HG02885 (cell line): ENCODE measurements around the gene SUSD5.

Experiments used
- ATAC-seq: cut with Tn5 transposase; IDR thresholded peaks from one replicate; pipeline ENCODE4 v1.9.1; 2021; ENCODE audit warnings: mild to moderate bottlenecking; ENCODE audit not compliant: unreplicated experiment, poor library complexity

The SUSD5 gene

DNA sequence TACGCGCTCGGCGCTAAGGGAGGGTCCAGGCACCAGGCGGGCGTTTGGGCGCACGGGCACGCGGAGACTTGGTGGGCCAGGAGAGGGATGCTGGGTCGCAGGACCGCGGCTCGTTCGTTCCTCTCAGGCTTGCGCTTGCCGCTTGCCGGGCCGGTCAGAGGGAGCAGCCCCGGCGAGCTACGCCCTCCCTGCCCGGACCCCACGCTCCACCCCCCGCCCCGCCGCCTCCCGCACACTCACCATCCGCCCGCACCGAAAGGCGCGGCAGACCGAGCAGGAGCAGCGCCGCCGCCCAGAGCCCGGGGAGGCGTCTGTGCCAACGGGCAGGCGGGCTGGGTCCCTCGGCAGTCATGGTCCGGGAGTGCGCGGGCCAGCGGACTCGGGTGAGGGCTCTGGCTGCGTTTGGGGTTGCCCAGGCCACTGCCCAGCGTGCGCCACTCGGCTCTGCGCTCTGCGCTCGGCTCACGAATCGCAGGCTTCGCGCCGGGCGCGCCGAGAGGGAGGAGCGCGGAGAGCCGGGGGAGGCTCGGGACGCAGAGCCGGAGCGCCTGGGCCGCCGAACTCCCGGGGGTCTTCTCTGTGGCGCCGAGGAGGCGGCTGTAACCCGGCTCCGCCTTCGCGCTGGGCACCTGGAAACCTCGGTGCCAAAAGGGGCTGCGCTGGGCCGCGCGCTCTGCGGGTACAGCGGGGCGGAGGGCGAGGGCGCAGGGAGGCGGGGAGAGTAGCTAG, at the start of gene SUSD5:
TSS of gene SUSD5 (minus strand) at position 365 of the 729 bp plus-strand sequence. CDS start at position 352, 13 bp downstream.
- ATAC-seq: no peak

DNA sequence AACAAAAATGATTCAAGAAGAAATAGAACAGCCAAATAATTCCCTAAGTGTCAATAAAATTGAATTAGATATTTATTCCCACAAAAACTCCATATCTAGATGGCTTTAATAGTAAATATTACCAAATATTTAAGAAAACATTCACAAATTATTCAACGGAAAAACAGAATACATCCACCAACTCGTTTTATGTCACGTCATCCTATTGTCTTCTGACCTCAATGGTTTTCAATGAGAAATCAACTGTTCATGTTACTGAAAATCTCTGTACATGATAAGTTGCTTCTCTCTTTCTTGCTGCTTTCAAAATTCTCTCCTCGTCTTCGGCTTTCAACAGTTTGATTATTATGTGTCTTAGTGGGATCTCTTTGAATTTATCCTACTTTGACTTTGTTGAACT, 41.5 kb upstream of the SUSD5 start:
- no peak for ATAC-seq

DNA sequence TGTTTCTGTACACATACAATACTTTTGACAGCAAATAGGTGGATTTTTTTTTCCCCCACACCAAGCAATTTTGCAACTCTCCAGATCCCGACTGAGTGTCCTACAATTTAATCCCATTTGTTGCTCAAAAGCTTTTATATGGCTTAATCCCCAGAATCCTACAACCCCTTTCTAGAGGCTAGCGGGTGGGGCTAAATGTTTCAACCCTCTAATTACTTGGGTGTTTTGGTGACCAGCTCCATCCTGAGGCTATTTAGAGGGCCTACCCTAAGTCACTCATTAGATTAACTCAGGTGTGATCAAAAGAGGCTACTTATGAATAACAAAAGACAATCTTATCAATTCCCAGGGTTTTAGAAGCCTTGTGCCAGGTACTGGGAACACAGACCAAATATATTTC, 37.6 kb upstream of the SUSD5 start:
- ATAC-seq: no peak

DNA sequence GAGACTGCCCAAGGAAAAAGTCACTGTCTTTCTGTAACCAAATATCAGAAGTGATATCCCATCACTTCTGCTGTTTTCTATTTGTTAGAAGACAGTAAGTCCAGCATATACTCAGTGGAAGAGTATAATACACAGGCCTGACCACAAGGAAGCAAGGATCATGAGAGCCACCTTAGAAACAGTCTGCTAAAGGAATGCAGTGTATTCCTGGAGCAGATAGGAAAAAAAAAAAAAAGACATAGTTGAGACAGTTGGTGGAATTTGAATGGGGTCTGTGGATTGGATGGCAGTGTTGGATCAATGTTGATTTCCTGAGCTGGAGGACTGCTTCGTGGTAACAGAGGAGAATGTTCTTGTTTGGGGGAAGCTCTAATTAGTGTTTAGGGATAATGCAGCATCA, 32.1 kb upstream of the SUSD5 start:
- ATAC-seq: no peak

DNA sequence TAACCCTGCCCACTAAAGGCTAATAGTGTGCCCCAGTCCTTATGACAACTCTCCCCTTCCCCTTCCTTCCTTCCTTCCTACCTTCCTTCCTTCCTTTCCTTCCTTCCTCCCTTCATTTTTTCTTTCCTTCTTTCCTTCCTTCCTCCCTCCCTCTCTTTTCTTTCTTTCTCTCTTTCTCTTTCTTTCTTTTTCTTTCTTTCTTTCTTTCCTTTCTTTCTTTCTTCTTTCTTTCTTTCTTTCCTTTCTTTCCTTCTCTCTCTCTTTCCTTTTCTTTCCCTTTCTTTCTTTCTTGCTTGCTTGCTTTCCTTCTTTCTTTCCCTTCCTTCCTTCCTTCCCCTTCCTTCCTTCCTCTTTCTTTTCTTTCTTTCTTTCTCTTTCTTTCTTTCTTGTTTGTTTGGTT, 28.2 kb upstream of the SUSD5 start:
- ATAC-seq: no peak

DNA sequence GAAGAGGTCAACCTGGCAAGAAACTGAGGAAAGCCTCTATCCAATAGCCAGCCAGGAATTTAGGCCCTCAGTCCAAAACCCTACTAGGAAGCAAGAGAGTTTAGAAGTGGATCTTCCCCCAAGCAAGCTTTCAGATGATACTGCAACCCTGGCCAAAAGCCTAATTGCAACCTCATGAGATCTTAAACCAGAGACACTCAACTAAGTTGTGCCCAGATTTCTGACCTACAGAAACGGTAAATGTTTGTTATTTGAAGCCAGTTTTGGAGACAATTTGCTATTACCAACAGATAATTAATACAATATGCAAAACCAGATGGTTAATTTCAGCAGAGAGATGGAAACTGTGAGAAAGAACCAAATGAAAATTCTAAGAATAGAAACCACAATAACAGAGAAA, 21.7 kb upstream of the SUSD5 start:
- no peak for ATAC-seq

DNA sequence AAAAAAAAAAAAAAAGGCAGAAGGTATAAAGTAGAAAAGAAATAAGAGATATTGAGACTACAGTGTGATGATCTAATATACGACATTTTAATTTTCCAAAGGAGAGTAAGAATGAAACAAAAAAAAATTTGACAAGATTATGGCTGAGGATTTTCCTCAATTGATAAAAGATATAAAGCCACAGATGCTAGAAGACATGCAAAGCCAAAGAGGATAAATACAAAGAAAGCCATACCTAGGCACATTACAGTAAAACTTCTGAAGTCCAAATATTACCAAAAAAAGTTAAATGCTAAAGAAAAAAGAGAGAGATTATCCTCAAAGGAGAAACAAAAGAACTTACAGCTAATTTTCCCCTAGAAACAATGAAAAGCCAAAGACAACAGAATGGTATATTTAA, 20.3 kb upstream of the SUSD5 start:
- ATAC-seq: no peak

DNA sequence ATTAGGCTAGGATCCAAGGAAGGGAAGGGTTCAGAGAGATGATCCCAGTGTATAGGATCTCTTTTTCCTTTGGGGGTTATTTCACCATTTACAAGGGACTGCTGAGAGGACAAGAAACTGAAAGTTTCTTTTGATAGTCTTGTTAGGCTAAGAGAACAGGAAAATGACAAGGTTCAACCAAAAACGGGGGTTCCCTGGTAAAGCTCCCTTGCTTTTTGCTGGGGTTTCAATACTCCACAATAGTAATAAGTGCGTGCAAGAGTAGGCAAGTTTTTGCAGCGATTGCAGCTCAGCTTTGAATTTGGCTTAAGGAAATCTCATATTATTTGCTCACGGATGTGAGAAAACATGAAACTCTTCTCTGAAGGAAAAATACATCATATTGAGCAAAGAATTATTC, 18.8 kb upstream of the SUSD5 start:
- ATAC-seq: no peak

DNA sequence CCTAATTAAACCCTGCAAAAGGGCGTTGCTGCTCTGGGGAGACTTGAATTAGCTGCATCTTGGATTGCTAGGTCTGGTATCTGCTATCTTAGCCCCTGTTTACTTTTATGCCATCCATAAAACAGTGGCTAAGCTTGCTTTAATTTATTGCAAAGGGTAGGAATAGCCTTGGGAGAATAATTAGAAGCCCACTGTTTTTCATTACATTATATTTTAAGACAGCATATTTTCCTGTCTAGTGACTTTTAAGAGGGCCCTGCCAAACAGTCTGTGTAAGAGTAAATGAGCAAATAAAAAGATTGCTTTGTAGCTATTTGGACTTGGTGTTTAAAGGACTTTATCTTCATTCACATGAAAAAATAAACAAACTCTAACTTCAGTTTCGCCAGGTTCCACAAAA, 17.4 kb upstream of the SUSD5 start:
- no peak for ATAC-seq

DNA sequence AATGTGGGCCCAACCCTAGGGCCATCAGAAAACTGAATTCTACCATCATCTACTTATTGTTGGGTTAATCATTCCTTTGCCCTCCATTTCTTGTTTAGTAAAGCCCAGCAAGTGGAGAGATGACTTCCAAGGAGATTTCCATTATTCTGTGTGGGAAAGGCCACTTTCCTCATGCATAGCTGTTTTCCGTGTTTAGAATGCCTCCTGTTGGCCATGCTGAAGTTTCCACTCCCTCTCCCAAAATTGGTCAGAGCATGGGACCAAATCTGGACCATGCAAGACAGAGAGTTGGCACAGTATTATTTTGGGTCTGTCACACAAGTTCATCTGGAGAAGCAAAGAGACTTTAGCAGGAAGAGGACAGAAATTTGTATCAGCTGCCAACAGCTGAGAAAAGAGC, 15.3 kb upstream of the SUSD5 start:
- no peak for ATAC-seq

DNA sequence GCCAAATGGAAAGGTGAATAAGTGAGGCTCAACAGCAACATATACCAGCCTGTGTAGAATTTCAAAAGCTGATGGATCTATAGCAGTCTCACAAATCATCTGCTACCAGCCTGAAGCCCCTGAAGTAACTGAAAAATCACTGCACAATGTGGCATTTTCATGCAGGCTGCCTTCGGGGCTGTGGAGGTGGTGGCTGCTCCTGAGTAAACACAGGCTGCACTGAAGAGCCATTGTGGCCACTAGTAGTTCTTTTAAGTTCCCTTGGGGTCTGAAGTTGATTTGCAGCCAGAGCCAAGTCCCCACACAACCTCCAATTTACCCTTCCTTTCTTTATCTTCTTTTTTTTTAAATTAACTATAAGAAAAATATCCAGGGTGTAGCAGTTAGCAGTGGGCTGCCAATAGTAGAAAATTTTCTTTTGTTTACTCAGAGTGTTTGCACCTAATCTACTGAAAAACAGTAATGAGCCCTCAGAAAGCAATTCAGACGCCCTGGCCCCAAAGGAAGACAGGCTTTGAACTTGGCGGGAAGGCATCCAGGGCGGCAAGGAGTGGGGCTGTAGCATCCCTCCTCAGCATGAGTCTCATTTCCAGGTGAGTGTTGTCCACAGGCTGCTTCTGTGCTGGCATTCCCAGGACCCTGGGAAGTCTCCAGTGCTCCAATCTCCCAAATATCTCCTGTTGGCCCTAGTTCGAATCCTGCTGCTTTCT, 13.3 kb upstream of the SUSD5 start:
- ATAC-seq: no peak

DNA sequence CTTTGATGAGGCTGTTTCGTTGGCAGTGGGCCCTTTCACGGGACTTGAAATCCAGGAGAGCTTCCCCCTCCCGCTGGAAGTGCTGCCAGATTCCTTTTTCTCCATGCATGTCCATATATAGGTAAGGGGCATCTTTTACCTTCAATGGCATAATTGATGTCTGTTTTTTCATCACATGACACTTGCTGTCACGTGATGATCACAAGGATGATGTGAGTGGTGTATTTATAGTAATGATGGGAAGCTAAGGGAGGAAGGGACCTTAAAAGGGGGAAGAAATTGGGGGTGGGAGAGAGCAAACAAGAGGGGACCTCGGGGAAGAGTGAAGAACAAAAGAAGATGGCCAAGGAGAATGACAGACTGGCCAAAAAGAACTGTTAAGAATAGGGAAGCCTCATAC, 11.3 kb upstream of the SUSD5 start:
- ATAC-seq: no peak

DNA sequence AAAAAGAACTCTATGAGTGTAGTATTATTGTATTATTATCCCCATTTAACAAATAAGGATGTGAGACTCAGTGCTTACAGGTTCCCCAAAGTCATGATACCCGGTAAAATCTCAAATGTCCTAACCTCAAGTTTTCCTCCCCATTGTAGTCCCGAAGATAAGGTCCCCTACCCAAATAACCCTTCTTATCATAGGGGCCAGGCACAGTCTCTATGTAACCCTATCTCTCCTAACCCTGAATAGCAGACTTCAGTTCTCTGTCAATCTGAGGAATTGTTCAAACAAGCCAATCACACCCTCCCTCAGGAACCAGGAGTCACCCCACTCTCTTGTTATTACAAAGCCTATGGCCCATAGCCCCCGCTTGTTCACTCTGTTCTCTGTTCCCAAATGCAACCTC, 10.5 kb upstream of the SUSD5 start:
- ATAC-seq: no peak

DNA sequence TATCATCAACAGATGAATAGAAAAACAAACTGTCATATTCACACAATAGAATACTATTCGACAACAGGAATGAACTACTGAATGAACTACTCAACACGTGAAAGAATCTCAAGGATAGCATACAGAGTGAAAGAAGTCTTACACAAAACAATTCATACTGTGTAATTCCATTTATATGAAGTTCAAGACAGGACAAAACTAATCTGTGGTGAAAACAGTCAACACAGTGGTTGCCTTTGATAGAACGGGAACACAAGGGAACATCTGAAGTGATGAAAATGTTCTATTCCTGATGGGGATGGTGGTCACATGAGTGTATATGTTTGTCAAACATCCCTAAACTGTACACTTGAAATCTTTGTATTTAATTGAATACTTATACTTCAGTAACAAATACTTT, 2.6 kb upstream of the SUSD5 start:
- ATAC-seq: no peak

DNA sequence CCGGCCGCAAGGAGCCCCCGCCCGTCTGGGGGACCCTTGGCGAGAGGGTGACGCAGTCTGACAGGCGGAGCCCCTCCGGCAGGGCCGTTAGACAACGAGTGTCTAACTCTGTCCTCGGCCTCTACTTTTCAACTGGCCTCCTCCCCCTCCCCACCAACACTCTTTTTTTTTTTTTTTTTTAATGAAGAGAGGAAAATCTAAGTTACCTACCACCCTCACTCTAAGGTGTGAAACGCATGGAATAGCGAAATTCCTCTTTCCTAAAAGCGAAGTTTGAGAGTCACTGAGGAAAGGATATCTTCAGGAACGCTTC, 521 bp upstream of the SUSD5 start:
- no peak for ATAC-seq

DNA sequence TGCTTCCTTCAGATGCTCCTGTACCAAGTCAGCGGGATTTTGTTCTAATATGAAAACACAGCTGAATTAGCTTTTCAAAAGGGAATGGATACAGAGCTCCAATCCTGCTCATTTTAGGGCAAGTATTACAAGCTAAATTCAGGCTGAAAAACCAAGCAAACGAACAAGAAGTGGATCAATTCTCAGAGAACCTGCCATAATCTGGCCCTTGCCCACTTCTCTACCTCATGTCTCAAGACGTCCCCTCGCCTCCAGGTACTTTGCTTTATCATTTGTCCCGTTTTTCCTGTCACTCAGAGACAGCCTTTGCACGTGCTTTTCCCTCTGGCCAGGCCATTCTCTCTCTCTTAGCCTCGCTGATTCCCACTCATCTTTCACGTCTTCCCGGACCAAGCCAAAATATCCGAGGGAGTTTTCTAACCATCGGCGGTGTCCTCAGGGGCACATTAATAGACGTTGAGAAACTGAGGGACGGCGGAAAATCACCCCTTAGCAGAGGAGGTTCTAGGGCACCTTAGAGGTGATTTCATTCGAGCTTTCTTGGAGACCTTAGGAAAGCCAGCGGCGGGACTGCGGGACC, 654 bp downstream of the SUSD5 start:
- no peak for ATAC-seq

DNA sequence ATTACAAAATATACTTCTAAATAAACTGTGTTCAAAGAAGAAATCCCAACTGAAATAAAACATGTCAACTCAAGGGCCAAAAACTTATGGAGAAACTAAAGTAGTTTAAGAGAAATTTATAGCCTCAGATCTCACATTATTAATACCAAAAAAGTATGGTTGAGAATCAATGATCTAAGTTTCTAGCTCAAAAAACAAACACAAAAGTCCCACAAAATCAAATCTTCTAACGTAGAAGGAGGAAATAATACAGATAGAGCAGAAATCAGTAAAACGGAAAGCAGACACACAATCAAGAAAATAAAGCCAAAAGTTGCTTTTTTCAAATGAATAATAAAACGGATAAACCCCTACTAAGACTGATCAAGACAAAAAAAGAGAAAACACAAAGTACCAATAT, 2.9 kb downstream of the SUSD5 start:
- ATAC-seq: no peak

DNA sequence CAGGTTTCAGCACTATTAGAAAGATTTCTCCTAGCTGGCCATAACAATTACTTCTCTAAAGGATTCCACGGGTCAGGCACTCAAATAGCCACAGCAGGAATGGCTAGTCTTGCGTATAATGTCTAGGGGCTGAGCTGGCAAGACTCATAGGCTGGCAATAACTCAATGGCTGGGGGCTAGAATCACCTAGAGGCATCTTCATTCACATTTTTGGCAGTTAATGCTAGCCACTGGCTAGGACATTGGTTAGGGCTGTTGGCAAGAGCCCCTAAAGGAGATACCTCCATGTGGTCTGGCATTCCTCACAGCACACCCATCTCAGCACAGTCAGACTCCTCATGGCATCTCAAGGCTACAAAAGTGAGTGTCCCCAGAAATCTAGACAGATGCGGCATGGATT, 6.2 kb downstream of the SUSD5 start:
- no peak for ATAC-seq

DNA sequence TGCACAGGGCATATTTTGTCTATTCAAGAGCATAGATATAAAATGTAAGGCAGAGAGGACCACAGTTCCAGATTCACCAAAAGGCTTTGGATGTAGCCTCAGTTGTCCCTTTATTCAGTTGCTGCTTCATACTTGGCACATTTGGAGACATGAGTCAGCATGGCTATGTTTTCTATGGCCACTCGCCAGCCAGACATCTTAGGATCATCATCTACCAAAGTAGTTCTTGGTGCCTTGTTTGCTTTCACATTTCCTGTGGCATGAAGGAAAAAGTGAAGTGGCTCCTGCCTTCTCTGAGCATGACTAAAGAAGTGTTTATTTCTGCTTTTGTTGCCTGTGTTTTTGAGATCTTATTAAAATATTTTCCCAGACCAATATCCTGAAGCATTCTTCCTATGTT, 7.2 kb downstream of the SUSD5 start:
- ATAC-seq: no peak

DNA sequence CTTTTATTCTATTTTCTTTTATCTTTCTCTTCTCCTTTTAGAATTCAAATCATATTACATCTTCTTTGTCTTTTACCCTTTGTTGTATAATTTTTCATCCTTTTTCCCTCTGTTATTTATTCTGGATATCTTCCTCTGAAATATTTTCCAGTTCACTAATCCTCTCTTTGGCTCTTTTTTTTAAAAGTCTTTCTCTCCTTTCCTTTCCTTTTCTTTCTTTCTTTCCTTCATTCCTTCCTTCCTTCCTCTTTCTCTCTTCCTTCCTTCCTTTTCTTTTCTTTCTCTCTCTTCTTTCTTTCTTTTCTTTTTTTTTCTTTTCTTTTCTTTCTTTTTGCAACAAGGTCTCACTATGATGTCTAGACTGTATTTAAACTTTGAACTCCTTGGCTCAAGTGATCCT, 9.3 kb downstream of the SUSD5 start:
- no peak for ATAC-seq

DNA sequence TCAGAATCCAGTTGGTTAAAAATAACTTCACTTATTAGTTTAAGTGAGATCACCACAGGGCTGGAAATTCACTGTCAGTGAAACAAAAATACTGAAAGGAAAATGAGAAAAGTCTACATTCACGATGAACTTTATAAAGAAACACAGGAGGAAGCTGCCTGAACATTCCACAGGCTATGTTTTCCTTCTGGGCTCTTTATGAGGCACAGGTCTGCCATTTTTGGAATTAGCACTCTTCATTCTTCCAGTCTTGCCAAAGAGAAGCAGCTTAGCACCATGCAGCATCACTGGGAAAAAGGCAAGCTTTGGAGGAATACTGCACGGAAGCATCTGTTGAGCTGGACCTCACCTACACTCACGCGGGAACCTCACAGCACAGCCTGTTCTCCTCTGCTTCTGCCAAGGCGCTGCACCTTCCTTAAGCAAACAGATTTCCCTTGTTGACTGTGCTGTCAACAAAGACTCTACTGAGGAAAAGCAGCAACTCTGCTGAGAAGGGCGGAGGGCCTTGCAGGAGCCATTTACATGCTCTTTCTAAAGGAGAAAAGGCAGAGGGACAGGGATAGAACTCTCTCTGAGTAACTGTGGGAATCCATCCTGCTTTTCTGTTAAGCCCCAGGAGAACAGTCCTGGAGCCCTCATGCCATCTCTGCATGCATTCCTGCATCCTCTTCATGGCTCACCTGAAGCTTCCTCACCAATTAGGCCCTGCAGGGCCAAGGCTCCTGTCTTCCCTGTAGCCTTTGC, 15.7 kb downstream of the SUSD5 start:
- ATAC-seq: no peak
